ENCODE data around the gene TNS3.
"Not testable (repeated sequence)": the region's sequence is repeated elsewhere in the genome, so short reads cannot be mapped to it uniquely, and the experiment has no call there.

Gene TNS3

DNA sequence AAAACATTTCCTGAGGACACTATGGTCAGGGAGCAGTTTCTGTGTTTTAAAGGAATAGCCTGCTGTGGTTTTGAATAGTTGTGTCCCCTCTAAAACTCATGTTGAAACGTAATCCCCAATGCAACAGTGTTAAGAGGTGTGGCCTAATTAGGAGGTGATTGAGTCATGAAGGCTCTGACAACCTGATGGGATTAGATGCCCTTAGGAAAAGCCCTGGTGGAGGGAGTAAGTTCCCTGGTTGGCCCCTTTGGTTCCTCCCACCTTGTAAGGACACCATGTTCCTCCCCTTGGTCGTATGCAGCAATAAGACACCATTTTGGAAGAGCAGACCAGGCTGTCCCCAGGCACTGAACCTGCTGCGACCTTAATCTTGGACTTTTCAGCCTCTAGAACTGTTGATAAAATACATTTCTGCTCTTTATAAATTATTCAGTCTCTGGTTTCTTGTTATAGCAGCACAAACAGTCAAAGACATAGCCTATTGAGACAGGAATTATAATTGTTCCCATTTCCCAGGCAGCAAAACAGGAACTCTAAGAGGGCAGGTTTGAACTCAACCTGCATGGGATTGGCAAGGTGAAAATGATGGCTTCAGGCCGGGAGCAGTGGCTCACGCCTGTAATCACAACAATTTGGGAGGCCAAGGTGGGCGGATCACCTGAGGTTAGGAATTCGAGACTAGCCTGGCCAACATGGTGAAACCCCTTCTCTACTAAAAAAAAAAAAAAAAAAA, 20.5 kb upstream of the TNS3 start:
- no peak for DNase-seq

GRCh38 chr7:47601881-47602249, 20.0 kb upstream of the TNS3 start:
- DNase-seq = no peak

GRCh38 chr7:47601119-47601880, 19.4 kb upstream of the TNS3 start:
- no peak for DNase-seq

GRCh38 chr7:47600199-47601118, 18.5 kb upstream of the TNS3 start:
- no peak for DNase-seq

DNA sequence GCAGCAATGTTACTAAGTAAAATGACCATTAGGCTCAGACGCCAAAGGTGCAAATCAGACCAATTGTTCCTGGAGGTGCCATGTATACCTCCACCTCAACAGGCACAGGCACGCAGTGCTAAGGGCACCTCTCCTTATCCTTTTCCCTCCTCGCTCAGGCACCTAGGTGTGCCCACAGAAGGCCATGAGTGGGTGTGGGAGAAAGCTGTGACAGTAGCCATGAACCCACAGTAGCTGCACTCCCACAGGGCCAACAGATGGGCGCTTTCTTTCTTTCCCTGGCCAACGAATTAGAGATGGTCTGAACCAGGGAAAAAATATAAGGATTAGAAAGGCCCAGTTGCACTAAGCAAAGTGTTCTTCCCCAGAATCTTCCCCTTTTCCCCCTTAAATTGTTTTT, 15.5 kb upstream of the TNS3 start:
- no peak for DNase-seq

GRCh38 chr7:47596502-47597202, 14.7 kb upstream of the TNS3 start:
- peak; percentile 8 for DNase-seq

GRCh38 chr7:47594406-47594805, 12.5 kb upstream of the TNS3 start:
- DNase-seq = no peak

DNA sequence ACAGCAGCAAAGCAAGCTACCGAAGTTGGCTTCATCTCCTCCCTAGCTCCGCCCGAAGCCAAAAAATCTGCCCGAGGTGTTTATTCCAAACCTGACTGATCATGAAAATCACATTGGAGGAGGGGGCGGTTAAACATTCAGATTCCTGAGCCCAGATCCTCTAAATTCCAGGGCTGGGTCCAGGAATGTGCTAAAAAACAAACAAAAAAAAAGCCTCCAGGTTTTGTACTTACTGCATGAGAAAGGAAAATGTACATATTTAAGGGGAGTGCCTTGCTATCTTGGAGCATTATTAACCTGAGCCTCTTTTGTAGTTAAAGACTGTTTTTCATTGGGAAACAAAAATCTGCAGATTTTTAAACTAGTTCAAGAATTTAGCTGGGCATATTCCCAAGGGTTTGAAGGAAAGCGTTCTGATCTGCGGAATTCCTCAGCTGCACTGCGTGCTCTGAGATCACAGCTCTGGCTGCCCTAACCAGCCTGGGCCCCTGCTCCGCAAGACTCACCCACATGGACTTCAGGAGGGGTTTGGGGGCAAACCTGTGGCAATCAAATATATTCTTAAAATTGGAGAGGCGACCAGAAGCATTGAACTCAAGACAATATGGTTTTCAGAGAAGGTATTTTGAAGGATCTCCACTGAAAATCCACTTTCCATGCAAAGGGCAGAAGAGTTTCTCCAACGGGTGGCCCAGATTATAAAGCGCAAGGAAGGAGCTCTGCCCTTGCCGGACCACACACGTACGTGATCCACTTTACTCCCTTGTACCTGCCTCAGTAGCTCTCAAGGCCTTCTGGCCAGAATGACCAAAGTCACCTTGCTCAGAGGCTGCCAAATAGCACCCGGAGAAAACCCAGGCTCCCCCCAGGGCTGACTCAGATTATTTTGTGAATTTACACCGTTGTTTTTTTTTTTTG, 10.0 kb upstream of the TNS3 start:
- DNase-seq = no peak

GRCh38 chr7:47591089-47591654, 9.3 kb upstream of the TNS3 start:
- no peak for DNase-seq

DNA sequence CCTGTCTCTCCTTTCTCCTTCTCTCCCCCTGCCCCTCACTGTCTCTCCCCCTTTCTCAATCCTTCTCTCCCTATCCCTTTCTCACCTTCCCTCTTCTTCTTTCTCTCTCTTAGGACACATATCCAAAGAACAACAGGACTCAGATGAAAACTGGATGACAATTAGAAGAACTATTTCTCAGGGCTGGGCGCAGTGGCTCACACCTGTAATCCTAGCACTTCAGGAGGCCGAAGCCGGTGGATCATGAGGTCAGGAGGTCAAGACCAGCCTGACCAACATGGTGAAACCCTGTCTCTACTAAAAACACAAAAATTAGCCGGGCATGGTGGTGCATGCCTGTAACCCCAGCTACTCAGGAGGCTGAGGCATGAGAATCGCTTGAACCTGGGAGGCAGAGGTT, 8.3 kb upstream of the TNS3 start:
- not testable (repeated sequence) for DNase-seq

DNA sequence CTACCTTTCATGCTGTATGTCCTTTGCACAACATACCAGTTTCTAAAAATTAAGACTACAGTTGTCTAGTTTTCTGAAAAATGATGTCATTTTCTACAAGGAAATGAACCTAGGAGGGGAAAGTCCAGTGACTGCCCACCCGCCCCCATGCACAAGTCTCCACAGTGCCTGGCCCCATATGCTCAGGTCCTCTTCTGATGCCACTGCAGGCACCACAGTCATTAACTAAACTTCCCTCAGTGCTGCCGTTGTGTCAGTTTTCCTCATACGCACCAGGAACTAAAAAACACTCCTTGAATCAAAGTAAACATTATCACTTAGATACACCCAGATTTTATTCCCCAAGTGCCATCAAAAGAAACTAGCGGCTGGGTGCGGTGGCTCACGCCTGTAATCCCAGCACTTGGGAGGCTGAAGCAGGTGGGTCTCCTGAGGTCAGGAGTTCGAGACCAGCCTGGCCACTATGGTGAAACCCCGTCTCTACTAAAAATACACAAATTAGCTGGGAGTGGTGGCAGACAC, 6.9 kb upstream of the TNS3 start:
- no peak for DNase-seq

GRCh38 chr7:47587976-47588375, 6.1 kb upstream of the TNS3 start:
- no peak for DNase-seq

- no peak for DNase-seq
Measured at GRCh38 chr7:47587351-47587750, 5.4 kb upstream of the TNS3 start.

DNA sequence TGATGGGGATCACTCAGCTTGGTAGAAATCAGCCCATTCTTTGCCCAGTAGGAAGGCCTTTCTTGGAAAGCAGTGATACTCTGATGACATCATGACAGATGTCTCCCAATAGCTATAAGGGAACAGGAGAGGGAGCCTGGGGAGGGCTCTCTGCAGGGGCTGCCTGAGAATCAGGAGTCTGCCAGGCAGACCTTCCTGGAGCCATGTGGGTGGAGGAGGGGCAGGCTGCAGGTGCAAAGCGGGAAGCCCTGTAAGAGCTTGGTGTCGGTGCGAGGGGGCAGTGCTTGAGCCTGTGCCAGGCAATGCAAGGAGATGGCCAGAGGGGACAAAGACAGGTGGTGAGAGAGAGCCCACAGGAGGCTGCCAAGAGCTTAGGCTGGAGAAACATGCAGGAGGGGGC, 5.0 kb upstream of the TNS3 start:
- peak; percentile 26 for DNase-seq

GRCh38 chr7:47586161-47586670, 4.3 kb upstream of the TNS3 start:
- DNase-seq = not testable (repeated sequence)

- DNase-seq = no peak
Measured at GRCh38 chr7:47584536-47584895, 2.6 kb upstream of the TNS3 start.

GRCh38 chr7:47583739-47584535, 2.0 kb upstream of the TNS3 start:
- DNase-seq = no peak

- DNase-seq = no peak
Measured at GRCh38 chr7:47582764-47583738, 1.1 kb upstream of the TNS3 start.

- DNase-seq = no peak
Measured at GRCh38 chr7:47581438-47581803, 490 bp downstream of the TNS3 start.
